Fibroblast of lung (primary cell): Measurements from ENCODE around the gene ZNF253. TPM values are rescaled to one million over a fixed set of nuclear protein-coding genes. Genes with fewer than 3 reads are reported as not detected.
A peak's percentile ranks its signal among the peaks of the same experiment; 100 is the strongest.
"Not testable (repeated sequence)": the region's sequence is repeated elsewhere in the genome, so short reads cannot be mapped to it uniquely, and the experiment has no call there.

Experiments used
- DNase-seq, 2 donors: peaks; one replicate each; pipeline versions ENCODE4 v3.0.0 to v3.0.0-alpha.2; 2010; ENCODE audit warnings: low read depth in 2 of 2
- H2AFZ ChIP-seq: 2 replicates; pipeline ENCODE4 v1.5.1; 2012; ENCODE audit warnings: low read length, control low read depth, inconsistent platforms
- H3K27ac ChIP-seq: 2 replicates; pipeline ENCODE4 v1.5.1; 2011; ENCODE audit warnings: low read length, control low read depth; ENCODE audit not compliant: insufficient read depth
- H3K27me3 ChIP-seq: 2 replicates; pipeline ENCODE4 v1.5.1; 2011; ENCODE audit warnings: mild to moderate bottlenecking, low read length; ENCODE audit not compliant: control insufficient read depth, insufficient read depth
- H3K36me3 ChIP-seq: 2 replicates; pipeline ENCODE4 v1.5.1; 2011; ENCODE audit warnings: low read length; ENCODE audit not compliant: control insufficient read depth, insufficient read depth
- H3K4me1 ChIP-seq: 2 replicates; pipeline ENCODE4 v1.5.1; 2011; ENCODE audit warnings: low read length; ENCODE audit not compliant: control insufficient read depth, insufficient read depth; ENCODE audit errors: extremely low read depth
- H3K4me2 ChIP-seq: 2 replicates; pipeline ENCODE4 v1.5.1; 2011; ENCODE audit warnings: low read length, control low read depth; ENCODE audit not compliant: insufficient read depth; ENCODE audit errors: extremely low read depth
- H3K4me3 ChIP-seq, 4 experiments: fragments of 200-600 bp in 1 of 4; sonication (generic) in 1 of 4; replicated peaks in 1 of 4; 2 replicates each; pipeline ENCODE4 v1.5.1; 2011 to 2016; ENCODE audit warnings: low read length in 4 of 4, low read depth in 3 of 4, mild to moderate bottlenecking in 3 of 4, control low read depth in 2 of 4, inconsistent platforms in 1 of 4, mixed read lengths in 1 of 4; ENCODE audit not compliant: insufficient read depth in 1 of 4; ENCODE audit errors: control extremely low read depth in 1 of 4
- H3K79me2 ChIP-seq: 2 replicates; pipeline ENCODE4 v1.5.1; 2012; ENCODE audit warnings: mild to moderate bottlenecking, low read length, inconsistent platforms; ENCODE audit not compliant: control insufficient read depth, insufficient read depth
- H3K9ac ChIP-seq: 2 replicates; pipeline ENCODE4 v1.5.1; 2011; ENCODE audit warnings: mild to moderate bottlenecking, low read length, control low read depth; ENCODE audit not compliant: insufficient read depth
- H3K9me3 ChIP-seq: 2 replicates; pipeline ENCODE4 v1.5.1; 2012; ENCODE audit warnings: low read depth, low read length; ENCODE audit not compliant: control insufficient read depth, insufficient read depth
- H4K20me1 ChIP-seq: 2 replicates; pipeline ENCODE4 v1.5.1; 2011; ENCODE audit warnings: low read length; ENCODE audit not compliant: control insufficient read depth, insufficient read depth; ENCODE audit errors: extremely low read depth
- EZH2 ChIP-seq: IDR thresholded peaks from 2 replicates; pipeline ENCODE4 v1.5.1; 2012; ENCODE audit warnings: low read length, control low read depth, mild to moderate bottlenecking; ENCODE audit errors: missing control alignments
- polyA plus RNA-seq, 2 donors: library from polyadenylated mRNA; depleted of rRNA in 1 of 2; stranded (reverse) in 1 of 2; unstranded in 1 of 2; fragments of >200 nt; gene quantifications; 2 replicates each; pipeline ENCODE4 v1.2.1, GENCODE V29; 2011 to 2012; ENCODE audit warnings: missing spikeins in 1 of 2
- total RNA-seq: library from RNA; depleted of rRNA; stranded (reverse); fragments of >200 nt; gene quantifications from 2 replicates; pipeline ENCODE4 v1.2.1, GENCODE V29; 2014
- TF ChIP-seq, protein P1 (sequence below), 2 donors: IDR thresholded peaks in 1 of 2; conservative IDR thresholded peaks in 1 of 2; 1 replicate in 1 of 2; 2 replicates in 1 of 2; pipeline ENCODE4 v1.5.1; 2011 to 2012; ENCODE audit warnings: low read length in 2 of 2, control low read depth in 1 of 2, inconsistent platforms in 1 of 2, low read depth in 1 of 2, mild to moderate bottlenecking in 1 of 2

ZNF253 gene
- total and polyA plus RNA-seq, 2 donors (not counting 1 experiment from before 2014, with no cell fraction given): 3.2 to 5.6 TPM

DNA sequence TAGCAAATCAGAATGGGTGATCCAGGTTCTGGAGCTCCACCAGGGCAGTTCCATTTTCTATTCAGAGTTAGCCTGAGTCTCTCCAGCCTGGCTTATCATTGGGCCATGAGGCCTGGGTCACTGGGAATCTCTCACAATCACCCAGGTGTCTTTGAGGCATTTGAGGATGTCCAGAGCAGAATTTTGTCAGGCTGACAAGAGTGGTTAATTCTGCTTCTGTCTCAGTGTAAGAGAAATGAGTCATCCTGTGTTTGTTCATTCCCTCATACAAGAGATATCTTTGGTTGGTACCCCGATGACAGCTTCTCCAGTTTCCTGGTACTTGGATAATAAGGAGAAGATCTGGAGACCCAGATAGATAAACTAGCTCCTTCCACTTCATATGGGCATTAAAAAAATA is 45.5 kb downstream of the ZNF253 start:
- no peak overlapping the region for H2AFZ ChIP-seq
- no peaks in the 10 kb centered on the region for H3K9me3 ChIP-seq
- peak in 1 of 2 donors; percentile 63 for DNase-seq
- H3K4me2 ChIP-seq: no peak overlapping the region
- no peak overlapping the region for H3K9ac ChIP-seq
- H4K20me1 ChIP-seq: no peaks in the 10 kb centered on the region
- no peaks in the 10 kb centered on the region for H3K4me1 ChIP-seq
- peaks cover 3% of the 10 kb centered on the region for H3K79me2 ChIP-seq
- no peaks in the 10 kb centered on the region for H3K36me3 ChIP-seq
- no peak for TF ChIP-seq EZH2
- TF ChIP-seq, protein P1, sequence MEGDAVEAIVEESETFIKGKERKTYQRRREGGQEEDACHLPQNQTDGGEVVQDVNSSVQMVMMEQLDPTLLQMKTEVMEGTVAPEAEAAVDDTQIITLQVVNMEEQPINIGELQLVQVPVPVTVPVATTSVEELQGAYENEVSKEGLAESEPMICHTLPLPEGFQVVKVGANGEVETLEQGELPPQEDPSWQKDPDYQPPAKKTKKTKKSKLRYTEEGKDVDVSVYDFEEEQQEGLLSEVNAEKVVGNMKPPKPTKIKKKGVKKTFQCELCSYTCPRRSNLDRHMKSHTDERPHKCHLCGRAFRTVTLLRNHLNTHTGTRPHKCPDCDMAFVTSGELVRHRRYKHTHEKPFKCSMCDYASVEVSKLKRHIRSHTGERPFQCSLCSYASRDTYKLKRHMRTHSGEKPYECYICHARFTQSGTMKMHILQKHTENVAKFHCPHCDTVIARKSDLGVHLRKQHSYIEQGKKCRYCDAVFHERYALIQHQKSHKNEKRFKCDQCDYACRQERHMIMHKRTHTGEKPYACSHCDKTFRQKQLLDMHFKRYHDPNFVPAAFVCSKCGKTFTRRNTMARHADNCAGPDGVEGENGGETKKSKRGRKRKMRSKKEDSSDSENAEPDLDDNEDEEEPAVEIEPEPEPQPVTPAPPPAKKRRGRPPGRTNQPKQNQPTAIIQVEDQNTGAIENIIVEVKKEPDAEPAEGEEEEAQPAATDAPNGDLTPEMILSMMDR (conservative IDR thresholded peaks at IDR 0.05 in 1 of 2, IDR thresholded peaks at IDR 0.05 in 1 of 2; ENCODE audit: low read depth in 1 of 2, low read length in 2 of 2): no peak
- H3K4me3 ChIP-seq: no peak overlapping the region
- no peaks in the 10 kb centered on the region for H3K27me3 ChIP-seq
- H3K27ac ChIP-seq: no peak overlapping the region

DNA sequence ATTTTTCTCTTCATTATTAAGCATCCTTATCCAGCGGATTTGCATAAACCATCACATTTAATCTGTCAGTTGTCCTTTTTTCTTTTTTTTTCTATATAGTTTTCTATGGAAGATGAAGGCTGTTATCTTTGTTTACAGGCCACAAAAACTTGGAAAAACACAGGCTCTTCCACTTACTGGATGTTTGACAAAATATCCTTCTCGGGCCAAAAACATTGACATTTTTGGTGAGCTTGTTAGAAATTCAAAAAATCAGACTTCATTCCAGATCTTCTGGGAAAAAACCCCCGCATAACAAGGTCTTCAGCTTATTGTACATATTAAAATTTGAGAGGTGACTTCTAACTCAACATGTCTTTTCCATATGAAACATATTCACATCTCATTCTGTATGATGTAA is 48.9 kb downstream of the ZNF253 start:
- Histone ChIP-seq H3K4me2 (no peak overlapping the region), H3K36me3 (no peaks in the 10 kb centered on the region), H4K20me1 (no peaks in the 10 kb centered on the region), H3K9ac (no peak overlapping the region), H3K4me1 (no peaks in the 10 kb centered on the region), H3K27ac (no peak overlapping the region), H3K79me2 (peaks cover 3% of the 10 kb centered on the region), H3K27me3 (no peaks in the 10 kb centered on the region), H3K9me3 (no peaks in the 10 kb centered on the region), H3K4me3 (no peak overlapping the region), H2AFZ (no peak overlapping the region)
- no peak for DNase-seq
- TF ChIP-seq, protein P1 (conservative IDR thresholded peaks at IDR 0.05 in 1 of 2, IDR thresholded peaks at IDR 0.05 in 1 of 2; ENCODE audit: low read depth in 1 of 2, low read length in 2 of 2): no peak
- no peak for TF ChIP-seq EZH2

DNA sequence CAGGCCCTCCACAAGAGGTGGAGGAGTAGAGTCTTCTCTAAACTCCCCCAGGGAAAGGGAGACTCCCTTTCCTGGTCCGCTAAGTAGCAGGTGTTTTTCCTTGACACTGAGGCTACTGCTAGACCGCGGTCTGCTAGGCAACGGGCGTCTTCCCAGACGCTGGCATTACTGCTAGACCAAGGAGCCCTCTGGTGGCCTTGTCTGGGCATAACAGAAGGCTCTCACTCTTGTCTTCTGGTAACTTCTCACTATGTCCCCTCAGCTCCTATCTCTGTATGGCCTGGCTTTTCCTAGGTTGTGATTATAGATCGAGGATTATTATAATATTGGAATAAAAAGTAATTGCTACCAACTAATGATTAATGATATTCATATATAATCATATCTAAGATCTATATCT is 64.7 kb downstream of the ZNF253 start:
- not testable (repeated sequence) for H3K9me3 ChIP-seq, H3K9ac ChIP-seq, H2AFZ ChIP-seq, H3K4me1 ChIP-seq, H3K36me3 ChIP-seq, H3K27me3 ChIP-seq, H3K79me2 ChIP-seq, H4K20me1 ChIP-seq, H3K4me3 ChIP-seq, H3K4me2 ChIP-seq, H3K27ac ChIP-seq, DNase-seq

DNA sequence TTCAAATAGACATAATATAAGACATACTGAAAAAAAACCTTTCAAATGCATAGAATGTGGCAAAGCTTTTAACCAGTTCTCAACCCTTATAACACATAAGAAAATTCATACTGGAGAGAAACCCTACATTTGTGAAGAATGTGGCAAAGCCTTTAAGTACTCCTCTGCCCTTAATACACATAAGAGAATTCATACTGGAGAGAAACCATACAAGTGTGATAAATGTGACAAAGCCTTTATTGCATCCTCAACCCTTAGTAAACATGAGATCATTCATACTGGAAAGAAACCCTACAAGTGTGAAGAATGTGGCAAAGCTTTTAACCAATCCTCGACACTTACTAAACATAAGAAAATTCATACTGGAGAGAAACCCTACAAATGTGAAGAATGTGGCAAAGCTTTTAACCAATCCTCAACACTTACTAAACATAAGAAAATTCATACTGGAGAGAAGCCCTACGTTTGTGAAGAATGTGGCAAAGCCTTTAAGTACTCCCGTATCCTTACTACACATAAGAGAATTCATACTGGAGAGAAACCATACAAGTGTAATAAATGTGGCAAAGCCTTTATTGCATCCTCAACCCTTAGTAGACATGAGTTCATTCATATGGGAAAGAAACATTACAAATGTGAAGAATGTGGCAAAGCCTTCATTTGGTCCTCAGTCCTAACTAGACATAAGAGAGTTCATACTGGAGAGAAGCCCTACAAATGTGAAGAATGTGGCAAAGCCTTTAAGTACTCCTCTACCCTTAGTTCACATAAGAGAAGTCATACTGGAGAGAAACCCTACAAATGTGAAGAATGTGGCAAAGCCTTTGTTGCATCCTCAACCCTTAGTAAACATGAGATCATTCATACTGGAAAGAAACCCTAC is 68.0 kb downstream of the ZNF253 start:
- not testable (repeated sequence) for H2AFZ ChIP-seq, H3K4me1 ChIP-seq, H3K36me3 ChIP-seq, H3K9me3 ChIP-seq, H3K27me3 ChIP-seq, H3K4me3 ChIP-seq, DNase-seq, H3K79me2 ChIP-seq, H3K4me2 ChIP-seq, H3K9ac ChIP-seq, H3K27ac ChIP-seq, H4K20me1 ChIP-seq
